GM12878 (cell line): ENCODE results near the gene TMEM212. TPM values are rescaled to one million over a fixed set of nuclear protein-coding genes. Genes with fewer than 3 reads are reported as not detected.
A peak's percentile ranks its signal among the peaks of the same experiment; 100 is the strongest.

Source experiments
- ASH2L ChIP-seq: fragments of 300-600, 200-600 bp; sonication (generic); IDR thresholded peaks from 2 replicates; pipeline ENCODE4 v1.6.1; 2017; ENCODE audit warnings: low read depth, mild to moderate bottlenecking, borderline replicate concordance
- BCL11A ChIP-seq: IDR thresholded peaks from 2 replicates; pipeline ENCODE4 v1.6.1; 2011; ENCODE audit warnings: low read depth, low read length
- BRCA1 ChIP-seq: IDR thresholded peaks from 2 replicates; pipeline ENCODE4 v1.6.1; 2011; ENCODE audit warnings: low read depth, low read length, improper control_type of control experiment
- CHD2 ChIP-seq: IDR thresholded peaks from 2 replicates; pipeline ENCODE4 v1.6.1; 2011; ENCODE audit warnings: low read depth, low read length, improper control_type of control experiment, borderline replicate concordance
- CHD4 ChIP-seq: fragments of 200-600 bp; sonication (generic); IDR thresholded peaks from 2 replicates; pipeline ENCODE4 v1.6.1; 2016; ENCODE audit warnings: mild to moderate bottlenecking
- EED ChIP-seq: sonication (generic); IDR thresholded peaks from 2 replicates; pipeline ENCODE4 v1.6.1; 2016; ENCODE audit warnings: antibody characterized with exemption, low read depth
- HDGF ChIP-seq: fragments of 450-650 bp; IDR thresholded peaks from 2 replicates; pipeline ENCODE4 v1.6.1; 2016; ENCODE audit warnings: antibody characterized with exemption
- IKZF1 ChIP-seq: fragments of 450-650 bp; conservative IDR thresholded peaks from 2 replicates; pipeline ENCODE4 v1.6.1; 2017; ENCODE audit warnings: antibody characterized with exemption, mild to moderate bottlenecking
- IKZF2 ChIP-seq, 2 experiments: fragments of 450-650 bp; IDR thresholded peaks; 2 replicates each; pipeline ENCODE4 v1.6.1; 2017; ENCODE audit warnings: mild to moderate bottlenecking in 2 of 2, moderate library complexity in 2 of 2
- MAX ChIP-seq: IDR thresholded peaks from 2 replicates; pipeline ENCODE4 v1.6.1; 2012; ENCODE audit warnings: low read depth, low read length, improper control_type of control experiment
- MEF2A ChIP-seq: IDR thresholded peaks from 2 replicates; pipeline ENCODE4 v1.6.1; 2011; ENCODE audit warnings: low read depth, mild to moderate bottlenecking, low read length, moderate library complexity; ENCODE audit not compliant: insufficient read depth
- MTA3 ChIP-seq: IDR thresholded peaks from 2 replicates; pipeline ENCODE4 v1.6.1; 2012; ENCODE audit warnings: low read length, inconsistent platforms, borderline replicate concordance
- NKRF ChIP-seq: fragments of 450-650 bp; conservative IDR thresholded peaks from 2 replicates; pipeline ENCODE4 v1.6.1; 2017; ENCODE audit warnings: mild to moderate bottlenecking, moderate library complexity
- SMARCA5 ChIP-seq: fragments of 450-650 bp; IDR thresholded peaks from 2 replicates; pipeline ENCODE4 v1.6.1; 2017; ENCODE audit warnings: mild to moderate bottlenecking
- SP1 ChIP-seq: IDR thresholded peaks from one replicate; pipeline ENCODE4 v1.6.1; 2011; ENCODE audit warnings: low read depth, low read length
- TCF3 ChIP-seq: IDR thresholded peaks from 2 replicates; pipeline ENCODE4 v1.6.1; 2012; ENCODE audit warnings: low read depth, mild to moderate bottlenecking, low read length, borderline replicate concordance; ENCODE audit not compliant: insufficient read depth
- TCF7 ChIP-seq: IDR thresholded peaks from 2 replicates; pipeline ENCODE4 v1.6.1; 2014; ENCODE audit warnings: antibody characterized with exemption, borderline replicate concordance
- WRNIP1 ChIP-seq: IDR thresholded peaks from 2 replicates; pipeline ENCODE4 v1.6.1; 2011; ENCODE audit warnings: low read depth, low read length, improper control_type of control experiment, borderline replicate concordance
- YY1 ChIP-seq: IDR thresholded peaks from 2 replicates; pipeline ENCODE4 v1.6.1; 2011; ENCODE audit warnings: low read depth, mild to moderate bottlenecking, low read length
- ZBTB11 ChIP-seq: fragments of 450-650 bp; formaldehyde crosslinking; IDR thresholded peaks from 2 replicates; pipeline ENCODE4 v1.5.0; 2022; ENCODE audit warnings: mild to moderate bottlenecking, missing genetic modification characterization
- ZBTB33 ChIP-seq: fragments of 450-650 bp; IDR thresholded peaks from 2 replicates; pipeline ENCODE4 v1.6.1; 2017; ENCODE audit warnings: mild to moderate bottlenecking
- ZNF207 ChIP-seq: fragments of 450-650 bp; IDR thresholded peaks from 2 replicates; pipeline ENCODE4 v1.6.1; 2014; ENCODE audit warnings: antibody characterized with exemption, mild to moderate bottlenecking, borderline replicate concordance
- polyA plus RNA-seq, 11 experiments: library from polyadenylated mRNA; depleted of rRNA in 4 of 11; unstranded in 6 of 11; stranded (reverse) in 5 of 11; fragments of >200 nt; fragmentation: Nextera tagmentation in 4 of 11; fragmentation: Illumina TruSeq in 1 of 11; extraction: Ambion mirVana in 4 of 11; extraction: Trizol in 1 of 11; gene quantifications; 1 replicate in 1 of 11; 2 replicates in 10 of 11; pipeline versions ENCODE4 v1.2.1 to v1.2.3, GENCODE V29; 2011 to 2016; ENCODE audit warnings: inconsistent platforms in 2 of 11, missing spikeins in 2 of 11, low read depth in 1 of 11
- total RNA-seq, 4 experiments: library from RNA; depleted of rRNA in 3 of 4; stranded (reverse); fragments of >200 nt in 3 of 4; fragmentation: Illumina TruSeq in 1 of 4; extraction: Trizol in 1 of 4; gene quantifications; 2 replicates each; pipeline versions ENCODE4 v1.2.1 to v1.2.3, GENCODE V29; 2013 to 2021
- TF ChIP-seq, protein P1 (sequence below): IDR thresholded peaks from 2 replicates; pipeline ENCODE4 v1.6.1; 2012; ENCODE audit warnings: low read depth, low read length, improper control_type of control experiment

The TMEM212 gene
- total and polyA plus RNA-seq, 10 of the 15 experiments (the other 5 are each of a cell fraction or from before 2014, with no cell fraction given): not detected

GRCh38 chr3:171801738-171802589, 41.2 kb upstream of the TMEM212 start (continued):
- TF ChIP-seq ZBTB33: no peak
- no peak for TF ChIP-seq EED
- no peak for TF ChIP-seq CHD4
- TF ChIP-seq NKRF: no peak
- TF ChIP-seq MEF2A: no peak
- no peak for TF ChIP-seq TCF3
- no peak for TF ChIP-seq MTA3
- no peak for TF ChIP-seq WRNIP1
- TF ChIP-seq YY1: no peak
- TF ChIP-seq SP1: no peak
- peak; percentile 78 for TF ChIP-seq IKZF1
- no peak for TF ChIP-seq ASH2L
- TF ChIP-seq, protein P1, sequence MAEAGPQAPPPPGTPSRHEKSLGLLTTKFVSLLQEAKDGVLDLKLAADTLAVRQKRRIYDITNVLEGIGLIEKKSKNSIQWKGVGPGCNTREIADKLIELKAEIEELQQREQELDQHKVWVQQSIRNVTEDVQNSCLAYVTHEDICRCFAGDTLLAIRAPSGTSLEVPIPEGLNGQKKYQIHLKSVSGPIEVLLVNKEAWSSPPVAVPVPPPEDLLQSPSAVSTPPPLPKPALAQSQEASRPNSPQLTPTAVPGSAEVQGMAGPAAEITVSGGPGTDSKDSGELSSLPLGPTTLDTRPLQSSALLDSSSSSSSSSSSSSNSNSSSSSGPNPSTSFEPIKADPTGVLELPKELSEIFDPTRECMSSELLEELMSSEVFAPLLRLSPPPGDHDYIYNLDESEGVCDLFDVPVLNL: no peak
- TF ChIP-seq MAX: no peak
- no peak for TF ChIP-seq TCF7
- TF ChIP-seq BCL11A: no peak; the same call in 1 of the 2 replicates
- TF ChIP-seq ZBTB11 (CRISPR knock-in tag): no peak
- no peak for TF ChIP-seq ZNF207
- TF ChIP-seq BRCA1: no peak
- TF ChIP-seq IKZF2 (IDR thresholded peaks at IDR 0.05): peak; percentile 71 to 79; a peak in 3 of 4 replicates
- TF ChIP-seq SMARCA5: 0 out of 2 replicates have a peak, but pooled peaks have one; percentile 2
- no peak for TF ChIP-seq CHD2
- TF ChIP-seq HDGF: peak; percentile 59; the same call in 1 of the 2 replicates
